HCT116 (cell line): ENCODE measurements around the gene TTL. TPM values are rescaled to one million over a fixed set of nuclear protein-coding genes. Genes with fewer than 3 reads are reported as not detected.

Source experiments
- ATAC-seq: fragments of 200-7000 bp; cut with Tn5 transposase; 2 replicates; pipeline ENCODE4 v1.9.1; 2020; ENCODE audit warnings: mild to moderate bottlenecking, moderate library complexity
- BruUV-seq: library from RNA; stranded (reverse); fragments of 400-500 nt; replicated peaks from 2 replicates; lab custom pipeline; 2021; lab: Mats Ljungman, UMichigan
- CTCF ChIA-PET: fragments of 300-600 bp; sonication (Branson Sonifier 250); formaldehyde crosslinking; loops from one replicate; lab custom pipeline; 2021; ENCODE audit warnings: antibody characterized with exemption; lab: Charles Lee
- POLR2A ChIA-PET: fragments of 300-600, 350-600 bp; sonication (Branson Sonifier 250); formaldehyde crosslinking; loops from one replicate; lab custom pipeline; 2021; ENCODE audit warnings: antibody characterized with exemption; lab: Charles Lee
- RAD21 ChIA-PET, 2 experiments: fragments of 300-600 bp; sonication (Branson Sonifier 250); formaldehyde crosslinking; loops; one replicate each; lab custom pipeline; 2023; ENCODE audit warnings: low total read pairs in 2 of 2; ENCODE audit not compliant: uncharacterized antibody in 2 of 2, unreplicated experiment in 2 of 2, low non-redundant PET in 1 of 2; lab: Charles Lee
- DNase-seq: peaks from one replicate; pipeline ENCODE4 v3.0.0-alpha.2; 2010; ENCODE audit warnings: low read depth, low spot score
- H2AFZ ChIP-seq: fragments of 200-600 bp; shearing (Covaris generic), sonication (generic); 2 replicates; pipeline ENCODE4 v1.6.1; 2017; ENCODE audit warnings: low read depth, mixed run types, mixed read lengths, antibody characterized with exemption, low read length; ENCODE audit not compliant: poor library complexity, severe bottlenecking
- H3K27ac ChIP-seq: 2 replicates; pipeline ENCODE4 v1.5.1; 2012; ENCODE audit warnings: low read depth, low read length
- H3K27me3 ChIP-seq: fragments of 200-600 bp; sonication (generic); 2 replicates; pipeline ENCODE4 v1.6.1; 2016; ENCODE audit warnings: mixed run types, low read length, mixed read lengths; ENCODE audit not compliant: insufficient read depth
- H3K36me3 ChIP-seq, 2 experiments: fragments of 200-500 bp in 1 of 2; fragments of 200-600 bp in 1 of 2; sonication (Bioruptor generic) in 1 of 2; sonication (generic) in 1 of 2; 2 replicates each; pipeline versions ENCODE4 v1.5.1 to v1.6.1; 2014 to 2016; ENCODE audit warnings: low read length in 2 of 2, inconsistent platforms in 1 of 2, mixed read lengths in 1 of 2, mixed run types in 1 of 2; ENCODE audit not compliant: insufficient read depth in 2 of 2, control insufficient read depth in 1 of 2
- H3K4me1 ChIP-seq, 2 experiments: fragments of 200-600 bp in 1 of 2; sonication (generic) in 1 of 2; 2 replicates each; pipeline versions ENCODE4 v1.5.1 to v1.6.1; 2012 to 2017; ENCODE audit warnings: low read length in 2 of 2, inconsistent platforms in 1 of 2, mild to moderate bottlenecking in 1 of 2, mixed read lengths in 1 of 2, mixed run types in 1 of 2, moderate library complexity in 1 of 2; ENCODE audit not compliant: insufficient read depth in 2 of 2, control insufficient read depth in 1 of 2
- H3K4me2 ChIP-seq: fragments of 200-600 bp; sonication (generic); 2 replicates; pipeline ENCODE4 v1.6.1; 2017; ENCODE audit warnings: mixed run types, low read length, mixed read lengths
- H3K4me3 ChIP-seq, 2 experiments: fragments of 200-600 bp in 1 of 2; sonication (generic) in 1 of 2; replicated peaks in 1 of 2; 2 replicates each; pipeline ENCODE4 v1.5.1; 2011 to 2016; ENCODE audit warnings: low read length in 2 of 2, control low read depth in 1 of 2, low read depth in 1 of 2, mild to moderate bottlenecking in 1 of 2, mixed read lengths in 1 of 2, mixed run types in 1 of 2
- H3K79me2 ChIP-seq: fragments of 200-600 bp; sonication (generic); 2 replicates; pipeline ENCODE4 v1.6.1; 2017; ENCODE audit warnings: mild to moderate bottlenecking, mixed run types, low read length, moderate library complexity, mixed read lengths; ENCODE audit not compliant: insufficient read depth
- H3K9ac ChIP-seq: fragments of 200-600 bp; sonication (generic); 2 replicates; pipeline ENCODE4 v1.6.1; 2016; ENCODE audit warnings: low read length, mixed read lengths
- H3K9me2 ChIP-seq: fragments of 200-600 bp; sonication (generic), shearing (Covaris generic); 2 replicates; pipeline ENCODE4 v1.6.1; 2017; ENCODE audit warnings: mixed run types, mild to moderate bottlenecking, moderate library complexity; ENCODE audit not compliant: insufficient read depth
- H3K9me3 ChIP-seq, 2 experiments: fragments of 200-500 bp in 1 of 2; fragments of 200-600 bp in 1 of 2; sonication (Bioruptor generic) in 1 of 2; sonication (generic) in 1 of 2; 2 replicates each; pipeline ENCODE4 v1.6.1; 2014 to 2017; ENCODE audit warnings: low read length in 2 of 2, mixed read lengths in 2 of 2, inconsistent platforms in 1 of 2, low read depth in 1 of 2, mild to moderate bottlenecking in 1 of 2, mixed run types in 1 of 2, moderate library complexity in 1 of 2; ENCODE audit not compliant: control insufficient read depth in 1 of 2, insufficient read depth in 1 of 2
- H4K20me1 ChIP-seq: fragments of 200-600 bp; sonication (generic), shearing (Covaris generic); 2 replicates; pipeline ENCODE4 v1.6.1; 2017; ENCODE audit warnings: mixed run types, mild to moderate bottlenecking, moderate library complexity; ENCODE audit not compliant: insufficient read depth
- CBX3 ChIP-seq: IDR thresholded peaks from 2 replicates; pipeline ENCODE4 v1.6.1; 2012; ENCODE audit warnings: low read depth
- CEBPB ChIP-seq: IDR thresholded peaks from 2 replicates; pipeline ENCODE4 v1.6.1; 2012; ENCODE audit warnings: low read depth
- CTCF ChIP-seq, 3 experiments: fragments of 200-600 bp in 1 of 3; sonication (generic) in 1 of 3; IDR thresholded peaks in 2 of 3; conservative IDR thresholded peaks in 1 of 3; 2 replicates each; pipeline ENCODE4 v1.5.1; 2012 to 2017; ENCODE audit warnings: low read depth in 2 of 3, low read length in 2 of 3, antibody characterized with exemption in 1 of 3, borderline replicate concordance in 1 of 3, control low read depth in 1 of 3, mild to moderate bottlenecking in 1 of 3, mixed read lengths in 1 of 3, mixed run types in 1 of 3, moderate library complexity in 1 of 3; ENCODE audit not compliant: insufficient read depth in 1 of 3
- EGR1 ChIP-seq: IDR thresholded peaks from 2 replicates; pipeline ENCODE4 v1.6.1; 2012; ENCODE audit warnings: low read depth
- ELF1 ChIP-seq: IDR thresholded peaks from 2 replicates; pipeline ENCODE4 v1.6.1; 2012; ENCODE audit warnings: low read depth, borderline replicate concordance
- EZH2 ChIP-seq: fragments of 200-600 bp; sonication (generic); IDR thresholded peaks from 2 replicates; pipeline ENCODE4 v1.6.1; 2017; ENCODE audit warnings: antibody characterized with exemption, mixed run types
- EZH2phosphoT487 ChIP-seq: fragments of 200-600 bp; IDR thresholded peaks from 2 replicates; pipeline ENCODE4 v1.6.1; 2018; ENCODE audit warnings: antibody characterized with exemption, borderline replicate concordance
- FOSL1 ChIP-seq: IDR thresholded peaks from 2 replicates; pipeline ENCODE4 v1.6.1; 2012; ENCODE audit warnings: low read depth
- JUND ChIP-seq: IDR thresholded peaks from 2 replicates; pipeline ENCODE4 v1.6.1; 2012
- POLR2A ChIP-seq: IDR thresholded peaks from 2 replicates; pipeline ENCODE4 v1.7.0; 2011; ENCODE audit warnings: borderline replicate concordance; ENCODE audit not compliant: insufficient read depth, insufficient read length; ENCODE audit errors: extremely low read depth
- POLR2AphosphoS5 ChIP-seq: IDR thresholded peaks from 2 replicates; pipeline ENCODE4 v1.6.1; 2011; ENCODE audit warnings: mild to moderate bottlenecking, low read depth, low read length, moderate library complexity
- RAD21 ChIP-seq: IDR thresholded peaks from 2 replicates; pipeline ENCODE4 v1.6.1; 2012; ENCODE audit warnings: low read depth, mild to moderate bottlenecking
- SIN3A ChIP-seq: IDR thresholded peaks from 2 replicates; pipeline ENCODE4 v1.6.1; 2012; ENCODE audit warnings: low read depth
- SP1 ChIP-seq: IDR thresholded peaks from 2 replicates; pipeline ENCODE4 v1.6.1; 2012; ENCODE audit warnings: low read depth
- YY1 ChIP-seq: IDR thresholded peaks from 2 replicates; pipeline ENCODE4 v1.6.1; 2011; ENCODE audit warnings: low read length, low read depth, moderate library complexity, mild to moderate bottlenecking; ENCODE audit not compliant: insufficient replicate concordance; ENCODE audit errors: extremely low read depth
- ZFX ChIP-seq: fragments of 450-650 bp; IDR thresholded peaks from 2 replicates; pipeline ENCODE4 v1.6.1; 2017
- intact Hi-C: fragments of 100-400 bp; cut with micrococcal nuclease; formaldehyde crosslinking; loops from 2 replicates; pipeline ENCODE4 v1.10.0; 2022
- total RNA-seq: library from RNA; stranded (reverse); gene quantifications from one replicate; pipeline ENCODE4 v1.2.1, GENCODE V29; 2021; ENCODE audit not compliant: unreplicated experiment
- TF ChIP-seq, protein P1 (sequence below): IDR thresholded peaks from 2 replicates; pipeline ENCODE4 v1.6.1; 2012
- TF ChIP-seq, protein P2 (sequence below): IDR thresholded peaks from 2 replicates; pipeline ENCODE4 v1.6.1; 2012
- TF ChIP-seq, protein P3 (sequence below): IDR thresholded peaks from 2 replicates; pipeline ENCODE4 v1.6.1; 2011; ENCODE audit warnings: mild to moderate bottlenecking, low read length, moderate library complexity; ENCODE audit not compliant: insufficient replicate concordance; ENCODE audit errors: extremely low read depth

The TTL gene
- total RNA-seq, 1 experiment from 2014 or later = 58.7 TPM

- Histone ChIP-seq H3K36me3 (peaks cover 2 to 7% of the 10 kb centered on the region in 2 experiments; a peak in 1 of 4 replicates), H2AFZ (no peak overlapping the region), H4K20me1 (no peaks in the 10 kb centered on the region), H3K27me3 (no peaks in the 10 kb centered on the region), H3K9me2 (no peaks in the 10 kb centered on the region), H3K4me1 (peaks cover 15 to 28% of the 10 kb centered on the region in 2 experiments), H3K4me2 (peak overlapping the region; percentile 87), H3K9ac (peak overlapping the region; percentile 85; the same call in 1 of the 2 replicates), H3K27ac (no peak overlapping the region), H3K79me2 (peaks cover 13% of the 10 kb centered on the region), H3K9me3 (no peaks in the 10 kb centered on the region), H3K4me3 (no peak overlapping the region)
- ChIA-PET RAD21 (interaction anchor here in 1 of 2 experiments (1.1 kb wide), 1 partner anchor 698 kb away, joined by 3 read pairs; no protein-coding TSS in a partner anchor), POLR2A (no interaction called here), CTCF (interaction anchor here (1.6 kb wide), 1 partner anchor 103 kb away, joined by 3 read pairs; no protein-coding TSS in a partner anchor)
- ATAC-seq = peak; percentile 3
- DNase-seq = peak; percentile 24
- no TSS peak for BruUV-seq
- intact Hi-C loops = loop anchor here (1.0 to 5.0 kb wide), 6 partner anchors 102 to 695 kb away; partner anchors contain the start of genes TMEM87B and ZC3H8
- TF ChIP-seq FOSL1 = no peak
- no peak for TF ChIP-seq YY1
- TF ChIP-seq, protein P1, sequence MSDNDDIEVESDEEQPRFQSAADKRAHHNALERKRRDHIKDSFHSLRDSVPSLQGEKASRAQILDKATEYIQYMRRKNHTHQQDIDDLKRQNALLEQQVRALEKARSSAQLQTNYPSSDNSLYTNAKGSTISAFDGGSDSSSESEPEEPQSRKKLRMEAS = no peak
- no peak for TF ChIP-seq EZH2phosphoT487
- no peak for TF ChIP-seq CEBPB
- TF ChIP-seq ELF1 = no peak
- TF ChIP-seq ZFX = no peak
- TF ChIP-seq JUND = no peak
- TF ChIP-seq CTCF (IDR thresholded peaks at IDR 0.05 in 2 of 3, conservative IDR thresholded peaks at IDR 0.05 in 1 of 3; ENCODE audit: borderline replicate concordance in 1 of 3, insufficient read depth in 1 of 3, low read depth in 2 of 3, low read length in 2 of 3) = peak; percentile 41 to 63 (median 56)
- no peak for TF ChIP-seq SP1
- no peak for TF ChIP-seq EZH2
- TF ChIP-seq POLR2AphosphoS5 = 0 out of 2 replicates have a peak, but pooled peaks have one; percentile 18
- TF ChIP-seq RAD21 = peak; percentile 69
- no peak for TF ChIP-seq EGR1
- TF ChIP-seq, protein P2, sequence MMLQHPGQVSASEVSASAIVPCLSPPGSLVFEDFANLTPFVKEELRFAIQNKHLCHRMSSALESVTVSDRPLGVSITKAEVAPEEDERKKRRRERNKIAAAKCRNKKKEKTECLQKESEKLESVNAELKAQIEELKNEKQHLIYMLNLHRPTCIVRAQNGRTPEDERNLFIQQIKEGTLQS = no peak
- TF ChIP-seq POLR2A = no peak
- no peak for TF ChIP-seq CBX3
- TF ChIP-seq, protein P3, sequence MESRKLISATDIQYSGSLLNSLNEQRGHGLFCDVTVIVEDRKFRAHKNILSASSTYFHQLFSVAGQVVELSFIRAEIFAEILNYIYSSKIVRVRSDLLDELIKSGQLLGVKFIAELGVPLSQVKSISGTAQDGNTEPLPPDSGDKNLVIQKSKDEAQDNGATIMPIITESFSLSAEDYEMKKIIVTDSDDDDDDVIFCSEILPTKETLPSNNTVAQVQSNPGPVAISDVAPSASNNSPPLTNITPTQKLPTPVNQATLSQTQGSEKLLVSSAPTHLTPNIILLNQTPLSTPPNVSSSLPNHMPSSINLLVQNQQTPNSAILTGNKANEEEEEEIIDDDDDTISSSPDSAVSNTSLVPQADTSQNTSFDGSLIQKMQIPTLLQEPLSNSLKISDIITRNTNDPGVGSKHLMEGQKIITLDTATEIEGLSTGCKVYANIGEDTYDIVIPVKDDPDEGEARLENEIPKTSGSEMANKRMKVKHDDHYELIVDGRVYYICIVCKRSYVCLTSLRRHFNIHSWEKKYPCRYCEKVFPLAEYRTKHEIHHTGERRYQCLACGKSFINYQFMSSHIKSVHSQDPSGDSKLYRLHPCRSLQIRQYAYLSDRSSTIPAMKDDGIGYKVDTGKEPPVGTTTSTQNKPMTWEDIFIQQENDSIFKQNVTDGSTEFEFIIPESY = no peak
- no peak for TF ChIP-seq SIN3A
Measured at GRCh38 chr2:112582314-112582746, 100.4 kb downstream of the TTL start.
